ENCODE data around the gene MERTK.

- TF ChIP-seq EZH2 (IDR thresholded peaks at IDR 0.05; ENCODE audit: insufficient read depth, poor library complexity, severe bottlenecking) (no peak), EZH2phosphoT487 (IDR thresholded peaks at IDR 0.05; ENCODE audit: insufficient read depth, low read depth) (no peak)
These were observed 38.5 kb downstream of the MERTK start for GRCh38 chr2:111936881-111937280.

Measured in GM23248 (cell line).